Right lobe of liver (tissue), 4 donors: ENCODE data around the gene CACNA1D.

ENCODE experiments used
- POLR2A ChIP-seq: fragments of 450-650 bp; IDR thresholded peaks from one replicate; pipeline ENCODE4 v1.6.1; 2017; ENCODE audit warnings: antibody characterized with exemption, mild to moderate bottlenecking
- TF ChIP-seq, protein P1 (sequence below), 4 donors: fragments of 200-600 bp in 3 of 4; fragments of 450-650 bp in 1 of 4; IDR thresholded peaks; one replicate each; pipeline versions ENCODE4 v1.5.1 to v1.8.0; 2016 to 2022; ENCODE audit warnings: antibody characterized with exemption in 4 of 4, mild to moderate bottlenecking in 2 of 4
- donor health status: DM: no; HTN: no; CAD: no.
- donor health status: DM: no; HTN: no; CAD: no.
- donor health status: DM: no; HTN: yes; CAD: no.

GRCh38 chr3:53707222-53707621 lies 212.8 kb downstream of the CACNA1D start:
- TF ChIP-seq, protein P1, sequence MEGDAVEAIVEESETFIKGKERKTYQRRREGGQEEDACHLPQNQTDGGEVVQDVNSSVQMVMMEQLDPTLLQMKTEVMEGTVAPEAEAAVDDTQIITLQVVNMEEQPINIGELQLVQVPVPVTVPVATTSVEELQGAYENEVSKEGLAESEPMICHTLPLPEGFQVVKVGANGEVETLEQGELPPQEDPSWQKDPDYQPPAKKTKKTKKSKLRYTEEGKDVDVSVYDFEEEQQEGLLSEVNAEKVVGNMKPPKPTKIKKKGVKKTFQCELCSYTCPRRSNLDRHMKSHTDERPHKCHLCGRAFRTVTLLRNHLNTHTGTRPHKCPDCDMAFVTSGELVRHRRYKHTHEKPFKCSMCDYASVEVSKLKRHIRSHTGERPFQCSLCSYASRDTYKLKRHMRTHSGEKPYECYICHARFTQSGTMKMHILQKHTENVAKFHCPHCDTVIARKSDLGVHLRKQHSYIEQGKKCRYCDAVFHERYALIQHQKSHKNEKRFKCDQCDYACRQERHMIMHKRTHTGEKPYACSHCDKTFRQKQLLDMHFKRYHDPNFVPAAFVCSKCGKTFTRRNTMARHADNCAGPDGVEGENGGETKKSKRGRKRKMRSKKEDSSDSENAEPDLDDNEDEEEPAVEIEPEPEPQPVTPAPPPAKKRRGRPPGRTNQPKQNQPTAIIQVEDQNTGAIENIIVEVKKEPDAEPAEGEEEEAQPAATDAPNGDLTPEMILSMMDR (IDR thresholded peaks at IDR 0.05), result no peak
- TF ChIP-seq POLR2A, result no peak
